NT2/D1 (cell line): ENCODE data around the gene MEGF6.
A peak's percentile ranks its signal among the peaks of the same experiment; 100 is the strongest.

Experiments used
- DNase-seq: peaks from one replicate; pipeline ENCODE4 v3.0.0-alpha.2; 2011; ENCODE audit warnings: low read depth, low spot score
- H3K27me3 ChIP-seq: 2 replicates; pipeline ENCODE4 v1.6.0; 2011; ENCODE audit warnings: mild to moderate bottlenecking; ENCODE audit not compliant: insufficient read length, insufficient read depth
- H3K36me3 ChIP-seq: 2 replicates; pipeline ENCODE4 v1.6.1; 2011; ENCODE audit warnings: mild to moderate bottlenecking, low read length, mixed read lengths; ENCODE audit not compliant: insufficient read depth, insufficient read length
- H3K4me1 ChIP-seq: 2 replicates; pipeline ENCODE4 v1.5.1; 2011; ENCODE audit not compliant: insufficient read depth, insufficient read length
- H3K4me3 ChIP-seq: 2 replicates; pipeline ENCODE4 v1.5.1; 2011; ENCODE audit warnings: low read depth; ENCODE audit not compliant: insufficient read length
- H3K9ac ChIP-seq: 2 replicates; pipeline ENCODE4 v1.6.0; 2011; ENCODE audit warnings: low read depth; ENCODE audit not compliant: insufficient read length
- H3K9me3 ChIP-seq: 2 replicates; pipeline ENCODE4 v1.5.1; 2011; ENCODE audit warnings: mild to moderate bottlenecking, low read length; ENCODE audit not compliant: insufficient read depth
- SUZ12 ChIP-seq: IDR thresholded peaks from 2 replicates; pipeline ENCODE4 v1.6.1; 2011; ENCODE audit not compliant: insufficient read length, insufficient read depth; ENCODE audit errors: extremely low read depth
- YY1 ChIP-seq: IDR thresholded peaks from 2 replicates; pipeline ENCODE4 v1.6.1; 2011; ENCODE audit not compliant: insufficient read length, insufficient read depth
- ZNF274 ChIP-seq: IDR thresholded peaks from 2 replicates; pipeline ENCODE4 v1.6.1; 2011; ENCODE audit warnings: mild to moderate bottlenecking, low read depth, low read length

MEGF6 gene

DNA sequence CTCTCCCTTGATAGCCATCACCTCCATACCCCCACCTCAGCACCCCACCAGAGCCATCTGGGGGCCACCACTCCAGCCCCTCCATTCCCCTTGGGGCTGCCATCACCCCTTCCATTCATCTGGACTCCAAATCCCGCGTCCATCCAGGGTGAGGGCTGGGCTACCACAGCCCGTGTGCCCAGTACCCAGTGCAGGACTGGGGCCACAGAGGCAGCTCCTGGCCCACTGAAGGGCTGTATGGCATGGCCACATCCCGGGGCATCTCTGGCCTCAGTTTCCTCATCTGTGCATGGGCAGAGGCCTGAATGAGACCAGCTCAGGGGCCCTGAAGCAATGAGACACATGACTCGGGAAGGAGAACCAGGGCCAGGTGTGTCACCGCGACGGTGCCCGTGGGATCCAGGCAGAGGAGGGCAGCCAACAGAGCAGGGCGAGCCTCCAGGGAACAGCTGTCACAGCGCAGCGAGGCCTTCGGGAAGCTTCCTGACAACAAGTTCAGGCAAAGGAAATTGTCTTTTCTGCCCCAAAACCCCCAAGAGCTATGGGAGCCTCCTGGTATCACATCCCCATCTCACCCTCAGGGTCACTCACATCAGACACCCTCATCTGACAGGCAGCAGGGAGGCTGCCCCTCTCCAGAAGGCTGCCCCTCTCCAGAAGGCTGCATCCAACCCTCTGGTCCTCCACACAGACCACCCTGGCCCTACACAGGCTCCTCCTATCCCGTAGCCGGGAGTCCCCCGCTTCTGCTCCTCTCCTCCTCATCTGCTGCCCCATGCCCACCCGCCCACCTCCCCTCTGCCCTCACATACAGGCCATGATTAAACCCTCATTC, 76.3 kb downstream of the MEGF6 start:
- DNase-seq = no peak
- Histone ChIP-seq H3K9me3 (no peaks in the 10 kb centered on the region), H3K36me3 (no peaks in the 10 kb centered on the region), H3K9ac (no peak overlapping the region), H3K4me3 (no peak overlapping the region), H3K27me3 (no peaks in the 10 kb centered on the region), H3K4me1 (peaks cover 18% of the 10 kb centered on the region)
- TF ChIP-seq ZNF274 (no peak), SUZ12 (no peak), YY1 (no peak)

DNA sequence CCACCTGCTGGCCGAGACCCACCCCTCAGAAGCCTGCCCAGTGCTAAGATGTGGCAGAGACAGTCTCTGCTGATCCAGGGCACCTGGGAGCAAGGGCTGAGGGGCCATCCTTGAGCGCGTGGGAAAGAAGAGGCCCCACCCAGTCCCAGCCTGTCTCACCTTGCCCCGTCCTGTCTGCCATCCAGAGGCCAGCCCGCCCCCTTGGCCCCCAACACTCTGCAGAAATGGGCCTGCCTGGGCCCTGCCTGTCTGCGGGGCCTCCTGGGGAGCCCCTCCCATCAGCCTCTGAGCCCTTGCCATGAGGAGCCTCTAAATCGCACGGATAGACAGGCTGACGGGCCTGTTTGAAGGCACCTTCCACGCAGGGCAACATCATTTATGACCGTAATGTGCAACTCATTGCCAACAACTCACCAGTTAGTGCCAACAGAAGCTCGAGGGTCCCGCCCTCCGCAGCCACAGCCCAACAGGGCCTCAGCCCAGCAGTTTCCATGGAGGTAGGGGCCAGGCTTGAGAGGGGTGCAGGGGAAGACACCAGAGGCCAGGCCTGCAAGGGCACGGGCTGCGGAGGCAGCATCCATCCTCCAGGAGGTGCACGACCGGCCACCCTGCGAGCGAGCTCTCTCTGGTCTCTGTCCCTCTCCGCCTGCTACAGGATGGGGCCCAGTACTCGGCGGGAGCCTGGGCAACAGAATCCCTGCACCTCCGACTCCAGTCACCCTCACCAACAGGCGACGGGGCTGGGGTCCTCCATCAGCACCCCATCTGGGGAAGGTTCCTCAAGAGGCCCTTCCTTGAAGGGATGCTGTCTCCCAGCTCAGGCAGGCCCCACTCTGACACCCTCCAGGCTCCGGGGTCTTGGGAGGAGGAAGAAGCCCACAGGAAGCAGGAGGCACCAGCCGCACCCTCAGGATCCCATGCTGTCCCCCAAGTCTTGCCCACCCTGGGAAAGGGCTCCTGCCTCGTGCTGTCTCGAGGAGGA, 78.0 kb downstream of the MEGF6 start:
- Histone ChIP-seq H3K4me1 (peaks cover 19% of the 10 kb centered on the region), H3K9ac (peak overlapping the region; percentile 4), H3K36me3 (no peaks in the 10 kb centered on the region), H3K9me3 (no peaks in the 10 kb centered on the region), H3K27me3 (no peaks in the 10 kb centered on the region), H3K4me3 (no peak overlapping the region)
- DNase-seq = no peak
- TF ChIP-seq YY1 = no peak
- no peak for TF ChIP-seq SUZ12
- TF ChIP-seq ZNF274 = no peak

DNA sequence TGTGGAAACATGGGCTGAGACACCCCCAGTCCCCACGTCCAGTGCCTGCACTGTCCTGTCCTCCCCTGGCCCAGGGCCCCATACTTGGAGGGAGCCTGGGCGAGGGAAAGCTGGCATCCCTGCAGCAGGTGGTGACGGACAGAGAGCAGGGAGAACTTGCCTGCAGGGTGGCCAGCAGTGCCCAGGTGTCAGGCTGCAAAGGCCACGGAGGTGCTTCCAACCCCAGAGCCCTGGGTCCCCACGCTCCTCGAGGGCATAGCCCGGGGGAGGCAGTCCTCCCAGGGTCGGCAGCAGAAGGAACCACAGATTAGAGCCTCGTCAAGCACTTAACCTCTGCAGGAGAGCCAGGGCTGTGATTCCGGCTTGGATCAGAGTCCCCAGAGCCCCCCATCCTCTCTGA, 79.4 kb downstream of the MEGF6 start:
- Histone ChIP-seq H3K9ac (peak overlapping the region; percentile 64), H3K4me3 (peak overlapping the region; percentile 8), H3K27me3 (no peaks in the 10 kb centered on the region), H3K4me1 (peaks cover 19% of the 10 kb centered on the region), H3K9me3 (no peaks in the 10 kb centered on the region), H3K36me3 (peaks cover 3% of the 10 kb centered on the region)
- DNase-seq = no peak
- TF ChIP-seq SUZ12 (no peak), ZNF274 (no peak), YY1 (no peak)

DNA sequence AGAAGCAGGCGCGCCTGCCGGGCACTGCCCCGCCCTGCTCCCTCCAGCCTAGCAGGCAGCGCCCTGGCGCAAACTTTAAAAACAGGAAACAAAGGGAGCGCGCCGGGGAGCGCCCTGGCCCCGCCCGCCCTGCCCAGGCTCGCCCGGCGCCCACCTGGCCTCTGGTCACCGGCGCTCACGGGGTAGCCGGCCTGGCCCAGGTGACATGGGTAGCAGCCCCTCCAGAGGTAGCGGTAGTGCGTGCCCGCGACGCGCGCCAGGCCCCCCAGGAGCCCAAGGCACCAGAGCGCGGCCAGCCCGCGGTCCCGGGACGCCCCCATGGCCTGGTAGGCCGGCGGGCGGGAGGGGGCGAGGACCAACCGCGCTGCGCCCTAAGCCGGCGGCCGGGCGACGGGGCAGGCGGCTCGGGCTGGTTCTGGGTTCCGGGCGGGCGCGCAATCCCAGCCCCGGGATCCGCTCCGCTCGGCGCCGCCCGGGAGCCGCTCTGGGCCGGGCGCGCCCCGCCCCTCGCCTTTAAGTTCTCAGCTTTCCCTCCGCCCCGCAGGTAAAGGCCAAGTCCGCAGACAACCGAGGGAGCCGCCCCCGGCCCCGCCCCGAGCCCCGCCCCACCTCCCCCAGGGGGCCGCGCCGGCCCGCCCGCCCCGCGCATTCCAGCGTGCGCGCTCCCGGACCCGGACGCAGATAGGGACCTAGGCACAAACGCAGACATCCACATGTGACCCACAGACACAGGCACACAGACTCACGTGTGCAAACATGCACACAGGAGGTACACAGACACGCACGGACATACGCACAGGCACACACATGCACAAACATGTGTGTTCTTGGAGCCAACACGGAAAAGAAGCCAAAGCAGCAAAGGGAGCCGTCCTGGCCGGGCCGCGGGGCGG, 80.1 kb downstream of the MEGF6 start:
- peak; percentile 59 for DNase-seq
- H3K27me3 ChIP-seq = no peaks in the 10 kb centered on the region
- H3K4me3 ChIP-seq = peak overlapping the region; percentile 49
- TF ChIP-seq YY1 (no peak), ZNF274 (no peak), SUZ12 (no peak)
- peak overlapping the region; percentile 72 for H3K9ac ChIP-seq
- H3K4me1 ChIP-seq = peaks cover 15% of the 10 kb centered on the region
- no peaks in the 10 kb centered on the region for H3K9me3 ChIP-seq
- peaks cover 3% of the 10 kb centered on the region for H3K36me3 ChIP-seq

DNA sequence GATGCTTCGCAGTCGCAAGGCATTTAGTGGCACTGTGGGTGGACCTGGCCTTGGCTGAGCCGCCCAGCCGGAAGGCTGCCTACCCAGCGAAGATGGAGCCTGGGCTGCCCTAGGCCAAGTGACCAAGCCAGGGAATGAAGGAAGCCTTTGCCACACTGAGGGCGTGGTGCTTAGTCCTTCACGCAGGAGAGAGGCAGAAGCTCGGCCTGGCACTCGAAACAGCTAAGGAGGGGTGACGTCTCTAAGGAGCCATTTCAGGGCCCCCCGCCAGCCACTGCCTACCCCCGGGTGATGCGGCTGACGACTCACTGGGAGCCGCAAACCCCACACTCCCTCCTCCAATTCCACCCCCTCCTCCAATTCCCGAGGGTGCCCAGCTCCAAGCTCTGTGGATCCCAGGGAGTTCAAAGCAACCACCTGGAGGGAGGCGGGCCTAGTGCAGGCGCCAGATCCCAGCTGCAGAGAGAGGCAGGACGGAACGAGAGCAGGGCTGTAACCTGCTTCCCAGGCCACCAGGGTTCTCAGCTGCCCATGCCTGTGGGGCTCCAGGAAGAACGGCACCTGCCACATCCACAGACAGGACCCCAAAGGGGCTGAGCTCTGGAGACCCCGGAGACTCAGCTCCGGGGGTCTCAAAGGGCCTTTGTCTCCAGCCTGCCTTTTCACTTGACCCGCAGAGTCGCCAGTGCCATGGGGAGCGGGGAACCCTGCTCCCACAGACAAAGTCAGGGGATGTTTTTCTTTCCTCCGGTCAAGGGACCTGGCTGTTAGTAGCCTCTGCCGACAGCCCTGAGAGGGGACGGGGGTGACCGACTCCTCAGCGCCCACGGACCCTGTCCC, 81.0 kb downstream of the MEGF6 start:
- H3K4me1 ChIP-seq = peaks cover 20% of the 10 kb centered on the region
- peak overlapping the region; percentile 70 for H3K9ac ChIP-seq
- H3K36me3 ChIP-seq = peaks cover 3% of the 10 kb centered on the region
- no peaks in the 10 kb centered on the region for H3K9me3 ChIP-seq
- H3K27me3 ChIP-seq = no peaks in the 10 kb centered on the region
- peak overlapping the region; percentile 49 for H3K4me3 ChIP-seq
- TF ChIP-seq SUZ12 (no peak), ZNF274 (no peak), YY1 (no peak)
- no peak for DNase-seq

DNA sequence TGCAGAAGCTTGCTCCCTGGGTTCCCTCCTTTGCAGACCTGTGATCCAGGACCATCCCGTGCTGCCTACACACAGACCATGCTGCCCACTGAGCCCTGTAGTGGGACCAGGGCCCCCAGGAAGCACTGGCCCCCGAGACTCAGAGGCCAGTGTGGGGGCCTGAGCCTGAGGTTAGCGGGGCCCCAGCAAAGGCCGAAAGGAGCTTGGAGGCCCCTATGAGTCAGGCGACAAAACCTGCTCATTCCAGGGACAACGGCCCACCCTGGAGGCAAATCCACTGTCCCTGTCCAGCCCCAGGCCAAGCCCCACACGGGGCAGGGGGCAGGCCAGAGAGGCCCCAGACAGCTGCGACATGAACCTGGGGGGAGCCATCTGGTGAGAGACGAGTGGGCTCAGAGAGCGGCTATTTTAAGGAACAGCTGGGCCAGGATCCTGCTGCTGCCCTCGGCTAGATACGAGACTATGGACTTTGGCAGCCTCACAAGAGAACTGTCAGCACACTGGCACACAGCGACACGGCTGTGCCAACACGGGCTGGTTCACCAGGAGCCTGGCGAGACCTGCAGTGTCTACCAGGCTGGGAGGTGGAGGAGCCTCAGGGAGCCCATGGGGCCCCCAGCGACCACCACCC, 82.1 kb downstream of the MEGF6 start:
- Histone ChIP-seq H3K4me3 (no peak overlapping the region), H3K9ac (peak overlapping the region; percentile 5), H3K27me3 (no peaks in the 10 kb centered on the region), H3K36me3 (peaks cover 3% of the 10 kb centered on the region), H3K4me1 (peaks cover 24% of the 10 kb centered on the region), H3K9me3 (no peaks in the 10 kb centered on the region)
- TF ChIP-seq SUZ12 = no peak
- DNase-seq = no peak
